ENCODE results near the gene ARTN.

Gene ARTN

DNA sequence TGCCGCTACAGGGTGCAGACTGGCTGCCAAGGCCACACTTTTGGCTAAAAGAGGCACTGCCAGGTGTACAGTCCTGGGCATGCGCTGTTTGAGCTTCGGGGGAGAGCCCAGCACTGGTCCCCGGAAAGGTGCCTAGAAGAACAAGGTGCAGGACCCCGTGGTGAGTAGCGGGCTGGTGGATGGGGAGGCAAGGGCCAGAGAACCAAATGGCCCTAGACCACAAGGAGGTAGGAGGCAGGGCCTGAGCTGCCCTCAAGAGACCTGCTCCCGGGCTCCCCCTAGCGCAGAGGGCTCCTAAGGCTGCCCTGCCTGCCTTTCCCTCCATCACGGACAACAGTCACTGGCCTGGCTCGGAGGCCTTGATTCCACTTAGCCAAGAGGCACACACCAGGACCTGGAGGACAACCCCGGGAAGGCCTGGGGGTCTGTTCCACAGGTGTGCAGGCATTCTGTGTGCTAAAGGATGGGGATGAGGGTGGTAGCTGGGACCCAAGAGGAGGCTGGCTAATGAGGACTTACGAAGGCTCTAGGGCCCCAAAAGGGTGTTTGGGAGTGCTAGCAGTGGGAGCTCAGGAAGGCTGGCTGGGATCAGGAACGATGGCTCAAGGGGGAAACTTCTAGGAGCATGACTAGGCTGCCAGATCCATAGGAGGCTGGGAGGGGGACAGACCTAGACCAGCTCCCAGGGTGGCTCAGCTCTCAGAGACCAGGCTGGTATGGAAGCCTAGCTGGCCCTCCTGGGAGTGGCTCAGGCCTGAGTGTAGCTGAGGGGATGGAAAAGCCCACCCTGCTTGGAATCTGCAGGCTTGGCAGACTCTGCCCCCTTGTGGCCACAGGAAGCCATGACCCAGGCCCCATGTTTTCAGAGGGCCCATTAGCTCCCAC is 742 bp downstream of the ARTN start:
- Histone ChIP-seq H3K9me3 (ENCODE audit: severe bottlenecking) (no peaks in the 10 kb centered on the region), H3K36me3 (ENCODE audit: low read depth) (peaks cover 16% of the 10 kb centered on the region), H3K4me3 (ENCODE audit: severe bottlenecking) (peak overlapping the region; percentile 46), H3K27ac (ENCODE audit: poor library complexity, severe bottlenecking) (peak overlapping the region; percentile 82), H3K4me1 (ENCODE audit: insufficient read depth, poor library complexity, severe bottlenecking) (peaks cover 48% of the 10 kb centered on the region), H3K27me3 (ENCODE audit: insufficient read depth, poor library complexity, severe bottlenecking) (no peaks in the 10 kb centered on the region)
- ATAC-seq (ENCODE audit: low read depth) (peak; percentile 26), DNase-seq (ENCODE audit: low spot score) (no peak)
- TF ChIP-seq, protein P1, sequence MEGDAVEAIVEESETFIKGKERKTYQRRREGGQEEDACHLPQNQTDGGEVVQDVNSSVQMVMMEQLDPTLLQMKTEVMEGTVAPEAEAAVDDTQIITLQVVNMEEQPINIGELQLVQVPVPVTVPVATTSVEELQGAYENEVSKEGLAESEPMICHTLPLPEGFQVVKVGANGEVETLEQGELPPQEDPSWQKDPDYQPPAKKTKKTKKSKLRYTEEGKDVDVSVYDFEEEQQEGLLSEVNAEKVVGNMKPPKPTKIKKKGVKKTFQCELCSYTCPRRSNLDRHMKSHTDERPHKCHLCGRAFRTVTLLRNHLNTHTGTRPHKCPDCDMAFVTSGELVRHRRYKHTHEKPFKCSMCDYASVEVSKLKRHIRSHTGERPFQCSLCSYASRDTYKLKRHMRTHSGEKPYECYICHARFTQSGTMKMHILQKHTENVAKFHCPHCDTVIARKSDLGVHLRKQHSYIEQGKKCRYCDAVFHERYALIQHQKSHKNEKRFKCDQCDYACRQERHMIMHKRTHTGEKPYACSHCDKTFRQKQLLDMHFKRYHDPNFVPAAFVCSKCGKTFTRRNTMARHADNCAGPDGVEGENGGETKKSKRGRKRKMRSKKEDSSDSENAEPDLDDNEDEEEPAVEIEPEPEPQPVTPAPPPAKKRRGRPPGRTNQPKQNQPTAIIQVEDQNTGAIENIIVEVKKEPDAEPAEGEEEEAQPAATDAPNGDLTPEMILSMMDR (IDR thresholded peaks at IDR 0.05; ENCODE audit: poor library complexity, severe bottlenecking) = peak; percentile 96

DNA sequence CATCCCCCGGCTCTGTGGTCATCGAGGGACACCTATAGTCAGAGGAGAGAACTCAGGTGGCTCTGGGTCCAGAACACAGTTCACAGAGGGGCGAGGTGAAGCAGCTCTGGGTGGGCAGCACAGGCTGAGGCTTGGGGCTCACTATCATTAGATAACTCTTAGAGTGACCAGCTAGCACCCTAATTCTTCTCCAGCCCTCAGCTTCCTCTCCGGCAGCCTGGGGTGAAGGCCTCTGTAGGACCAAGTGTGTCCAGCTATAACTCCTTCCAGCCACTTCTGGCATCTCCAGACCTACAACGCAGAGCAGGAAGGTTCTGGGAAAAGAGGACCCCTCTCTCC is 1.4 kb downstream of the ARTN start:
- H3K27ac ChIP-seq (ENCODE audit: poor library complexity, severe bottlenecking) = peak overlapping the region; percentile 82
- TF ChIP-seq, protein P1 (IDR thresholded peaks at IDR 0.05; ENCODE audit: poor library complexity, severe bottlenecking) = peak; percentile 59
- no peaks in the 10 kb centered on the region for H3K9me3 ChIP-seq (ENCODE audit: severe bottlenecking)
- H3K4me1 ChIP-seq (ENCODE audit: insufficient read depth, poor library complexity, severe bottlenecking) = peaks cover 42% of the 10 kb centered on the region
- H3K4me3 ChIP-seq (ENCODE audit: severe bottlenecking) = peak overlapping the region; percentile 46
- H3K27me3 ChIP-seq (ENCODE audit: insufficient read depth, poor library complexity, severe bottlenecking) = no peaks in the 10 kb centered on the region
- H3K36me3 ChIP-seq (ENCODE audit: low read depth) = peaks cover 16% of the 10 kb centered on the region
- no peak for ATAC-seq (ENCODE audit: low read depth)
- DNase-seq (ENCODE audit: low spot score) = no peak

DNA sequence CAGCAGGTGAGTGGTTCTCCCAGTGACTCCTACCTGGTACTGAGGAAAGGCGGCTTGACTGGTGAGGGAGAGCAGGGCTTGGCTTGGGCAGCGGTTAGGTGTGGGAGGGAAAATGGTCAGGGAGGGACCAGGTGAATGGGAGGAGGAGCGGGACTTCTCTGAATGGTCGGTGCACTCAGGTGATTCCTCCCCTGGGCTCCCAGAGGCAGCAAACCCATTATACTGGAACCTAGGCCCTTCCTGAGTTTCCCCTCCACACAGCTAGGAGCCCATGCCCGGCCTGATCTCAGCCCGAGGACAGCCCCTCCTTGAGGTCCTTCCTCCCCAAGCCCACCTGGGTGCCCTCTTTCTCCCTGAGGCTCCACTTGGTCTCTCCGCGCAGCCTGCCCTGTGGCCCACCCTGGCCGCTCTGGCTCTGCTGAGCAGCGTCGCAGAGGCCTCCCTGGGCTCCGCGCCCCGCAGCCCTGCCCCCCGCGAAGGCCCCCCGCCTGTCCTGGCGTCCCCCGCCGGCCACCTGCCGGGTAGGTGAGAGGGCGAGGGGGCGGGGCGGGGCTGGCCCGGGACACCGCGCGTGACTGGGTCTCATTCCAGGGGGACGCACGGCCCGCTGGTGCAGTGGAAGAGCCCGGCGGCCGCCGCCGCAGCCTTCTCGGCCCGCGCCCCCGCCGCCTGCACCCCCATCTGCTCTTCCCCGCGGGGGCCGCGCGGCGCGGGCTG is 2.3 kb downstream of the ARTN start:
- ATAC-seq (ENCODE audit: low read depth) (peak; percentile 53), DNase-seq (ENCODE audit: low spot score) (peak; percentile 80)
- peak overlapping the region; percentile 46 for H3K4me3 ChIP-seq (ENCODE audit: severe bottlenecking)
- no peaks in the 10 kb centered on the region for H3K27me3 ChIP-seq (ENCODE audit: insufficient read depth, poor library complexity, severe bottlenecking)
- H3K27ac ChIP-seq (ENCODE audit: poor library complexity, severe bottlenecking) = peak overlapping the region; percentile 82
- peaks cover 16% of the 10 kb centered on the region for H3K36me3 ChIP-seq (ENCODE audit: low read depth)
- H3K4me1 ChIP-seq (ENCODE audit: insufficient read depth, poor library complexity, severe bottlenecking) = peaks cover 33% of the 10 kb centered on the region
- TF ChIP-seq, protein P1 (IDR thresholded peaks at IDR 0.05; ENCODE audit: poor library complexity, severe bottlenecking) = no peak
- no peaks in the 10 kb centered on the region for H3K9me3 ChIP-seq (ENCODE audit: severe bottlenecking)

DNA sequence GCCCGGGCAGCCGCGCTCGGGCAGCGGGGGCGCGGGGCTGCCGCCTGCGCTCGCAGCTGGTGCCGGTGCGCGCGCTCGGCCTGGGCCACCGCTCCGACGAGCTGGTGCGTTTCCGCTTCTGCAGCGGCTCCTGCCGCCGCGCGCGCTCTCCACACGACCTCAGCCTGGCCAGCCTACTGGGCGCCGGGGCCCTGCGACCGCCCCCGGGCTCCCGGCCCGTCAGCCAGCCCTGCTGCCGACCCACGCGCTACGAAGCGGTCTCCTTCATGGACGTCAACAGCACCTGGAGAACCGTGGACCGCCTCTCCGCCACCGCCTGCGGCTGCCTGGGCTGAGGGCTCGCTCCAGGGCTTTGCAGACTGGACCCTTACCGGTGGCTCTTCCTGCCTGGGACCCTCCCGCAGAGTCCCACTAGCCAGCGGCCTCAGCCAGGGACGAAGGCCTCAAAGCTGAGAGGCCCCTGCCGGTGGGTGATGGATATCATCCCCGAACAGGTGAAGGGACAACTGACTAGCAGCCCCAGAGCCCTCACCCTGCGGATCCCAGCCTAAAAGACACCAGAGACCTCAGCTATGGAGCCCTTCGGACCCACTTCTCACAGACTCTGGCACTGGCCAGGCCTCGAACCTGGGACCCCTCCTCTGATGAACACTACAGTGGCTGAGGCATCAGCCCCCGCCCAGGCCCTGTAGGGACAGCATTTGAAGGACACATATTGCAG is 3.0 kb downstream of the ARTN start:
- Histone ChIP-seq H3K27me3 (ENCODE audit: insufficient read depth, poor library complexity, severe bottlenecking) (no peaks in the 10 kb centered on the region), H3K9me3 (ENCODE audit: severe bottlenecking) (no peaks in the 10 kb centered on the region), H3K4me1 (ENCODE audit: insufficient read depth, poor library complexity, severe bottlenecking) (peaks cover 28% of the 10 kb centered on the region), H3K36me3 (ENCODE audit: low read depth) (peaks cover 16% of the 10 kb centered on the region), H3K4me3 (ENCODE audit: severe bottlenecking) (peak overlapping the region; percentile 46), H3K27ac (ENCODE audit: poor library complexity, severe bottlenecking) (peak overlapping the region; percentile 82)
- ATAC-seq (ENCODE audit: low read depth) (no peak), DNase-seq (ENCODE audit: low spot score) (no peak)
- TF ChIP-seq, protein P1 (IDR thresholded peaks at IDR 0.05; ENCODE audit: poor library complexity, severe bottlenecking) = peak; percentile 37

All from RWPE2 (cell line).